H1 (cell line): Measurements from ENCODE around the gene SLC2A5. TPM values are rescaled to one million over a fixed set of nuclear protein-coding genes. Genes with fewer than 3 reads are reported as not detected.
A peak's percentile ranks its signal among the peaks of the same experiment; 100 is the strongest.

ENCODE experiments used
- CTCF ChIA-PET: fragments of 300-600 bp; sonication (Branson Sonifier 250); formaldehyde crosslinking; loops from one replicate; lab custom pipeline; 2021; ENCODE audit not compliant: partially characterized antibody; lab: Charles Lee
- POLR2A ChIA-PET: fragments of 300-600 bp; sonication (Branson Sonifier 250); formaldehyde crosslinking; loops from one replicate; lab custom pipeline; 2021; ENCODE audit warnings: inconsistent platforms; ENCODE audit not compliant: partially characterized antibody; lab: Charles Lee
- DNase-seq, 2 experiments: peaks; one replicate each; pipeline versions ENCODE4 v3.0.0 to v3.0.0-alpha.2; 2010 to 2022; ENCODE audit warnings: low spot score in 2 of 2, low read depth in 1 of 2, mixed read lengths in 1 of 2
- FAIRE-seq: peaks from 2 replicates; lab custom pipeline; 2011; peaks lifted over from hg19 to GRCh38; lab: Jason Lieb, UNC
- H2AFZ ChIP-seq: 2 replicates; pipeline ENCODE4 v1.8.1; 2012; ENCODE audit warnings: low read length, inconsistent platforms
- H2AK5ac ChIP-seq: 2 replicates; pipeline ENCODE4 v1.6.1; 2013; ENCODE audit warnings: low read depth, low read length
- H2BK120ac ChIP-seq: replicated peaks from 2 replicates; pipeline ENCODE3; 2013; ENCODE audit warnings: low read depth, low read length, inconsistent platforms
- H2BK12ac ChIP-seq: 2 replicates; pipeline ENCODE4 v1.6.1; 2013; ENCODE audit warnings: low read depth, low read length
- H2BK15ac ChIP-seq: 2 replicates; pipeline ENCODE4 v1.6.1; 2013; ENCODE audit warnings: low read length
- H2BK20ac ChIP-seq: 2 replicates; pipeline ENCODE4 v1.6.1; 2013; ENCODE audit warnings: low read length
- H2BK5ac ChIP-seq: 2 replicates; pipeline ENCODE4 v1.6.1; 2013; ENCODE audit warnings: low read depth, low read length
- H3K14ac ChIP-seq: 2 replicates; pipeline ENCODE4 v1.6.1; 2013; ENCODE audit warnings: inconsistent platforms; ENCODE audit not compliant: insufficient read length
- H3K18ac ChIP-seq: 2 replicates; pipeline ENCODE4 v1.6.1; 2013; ENCODE audit warnings: low read length; ENCODE audit errors: extremely low read depth
- H3K23ac ChIP-seq: 2 replicates; pipeline ENCODE4 v1.6.1; 2013; ENCODE audit warnings: inconsistent platforms; ENCODE audit not compliant: insufficient read length
- H3K23me2 ChIP-seq: 2 replicates; pipeline ENCODE4 v1.6.1; 2013; ENCODE audit warnings: low read depth, low read length
- H3K27ac ChIP-seq: 2 replicates; pipeline ENCODE4 v1.6.1; 2011; ENCODE audit warnings: low read depth, low read length, inconsistent platforms
- H3K27me3 ChIP-seq, 4 experiments: replicated peaks in 1 of 4; 1 replicate in 1 of 4; 2 replicates in 3 of 4; pipeline versions ENCODE4 v1.6.1 to v1.8.1; 2011 to 2013; ENCODE audit warnings: low read length in 3 of 4, mild to moderate bottlenecking in 3 of 4, inconsistent platforms in 2 of 4, mixed read lengths in 2 of 4, moderate library complexity in 1 of 4; ENCODE audit not compliant: control insufficient read depth in 3 of 4, insufficient read depth in 3 of 4; ENCODE audit errors: extremely low read depth in 1 of 4
- H3K36me3 ChIP-seq, 4 experiments: 2 replicates each; pipeline versions ENCODE4 v1.6.1 to v1.8.1; 2011 to 2013; ENCODE audit warnings: mild to moderate bottlenecking in 4 of 4, low read length in 3 of 4, moderate library complexity in 2 of 4, control low read depth in 1 of 4, inconsistent platforms in 1 of 4; ENCODE audit not compliant: insufficient read depth in 4 of 4, control insufficient read depth in 2 of 4
- H3K4ac ChIP-seq: replicated peaks from 2 replicates; pipeline ENCODE3; 2013; ENCODE audit warnings: low read length, low read depth, mixed read lengths, inconsistent platforms; ENCODE audit not compliant: insufficient read length
- H3K4me1 ChIP-seq, 4 experiments: replicated peaks in 1 of 4; 1 replicate in 1 of 4; 2 replicates in 3 of 4; pipeline versions ENCODE4 v1.6.1 to v1.8.1; 2011 to 2013; ENCODE audit warnings: low read length in 3 of 4, inconsistent platforms in 2 of 4, mixed read lengths in 1 of 4; ENCODE audit not compliant: insufficient read depth in 4 of 4, control insufficient read depth in 3 of 4
- H3K4me2 ChIP-seq, 2 experiments: 2 replicates each; pipeline versions ENCODE4 v1.6.1 to v1.8.1; 2011 to 2013; ENCODE audit warnings: low read depth in 2 of 2, low read length in 2 of 2, control low read depth in 1 of 2, inconsistent platforms in 1 of 2, mild to moderate bottlenecking in 1 of 2; ENCODE audit not compliant: insufficient read depth in 1 of 2
- H3K4me3 ChIP-seq, 4 experiments: fragments of 200-600, 300-600 bp in 1 of 4; sonication (generic), shearing (Covaris generic), sonication (Bioruptor Twin) in 1 of 4; 2 replicates each; pipeline versions ENCODE4 v1.5.1 to v1.8.1; 2011 to 2016; ENCODE audit warnings: low read length in 4 of 4, low read depth in 3 of 4, control low read depth in 2 of 4, inconsistent platforms in 2 of 4, mild to moderate bottlenecking in 2 of 4, mixed read lengths in 1 of 4, moderate library complexity in 1 of 4; ENCODE audit not compliant: insufficient read depth in 2 of 4; ENCODE audit errors: extremely low read depth in 1 of 4
- H3K56ac ChIP-seq: replicated peaks from 2 replicates; pipeline ENCODE3; 2013; ENCODE audit warnings: low read depth, mild to moderate bottlenecking, mixed read lengths, low read length, inconsistent platforms; ENCODE audit not compliant: insufficient read length
- H3K79me1 ChIP-seq: 2 replicates; pipeline ENCODE4 v1.6.1; 2013; ENCODE audit warnings: low read depth, low read length, control low read depth
- H3K79me2 ChIP-seq, 2 experiments: 2 replicates each; pipeline versions ENCODE4 v1.6.1 to v1.8.1; 2012 to 2013; ENCODE audit warnings: low read length in 2 of 2, mild to moderate bottlenecking in 2 of 2, inconsistent platforms in 1 of 2; ENCODE audit not compliant: insufficient read depth in 2 of 2, control insufficient read depth in 1 of 2
- H3K9ac ChIP-seq, 4 experiments: replicated peaks in 1 of 4; 1 replicate in 1 of 4; 2 replicates in 3 of 4; pipeline versions ENCODE4 v1.6.1 to v1.8.1; 2011 to 2013; ENCODE audit warnings: low read depth in 3 of 4, low read length in 3 of 4, control low read depth in 2 of 4, mild to moderate bottlenecking in 2 of 4, moderate library complexity in 2 of 4, inconsistent platforms in 1 of 4; ENCODE audit errors: extremely low read depth in 1 of 4
- H3K9me3 ChIP-seq, 2 experiments: 2 replicates each; pipeline versions ENCODE4 v1.6.1 to v1.8.1; 2012 to 2013; ENCODE audit warnings: mild to moderate bottlenecking in 2 of 2, moderate library complexity in 2 of 2, control low read depth in 1 of 2, inconsistent platforms in 1 of 2, low read depth in 1 of 2, low read length in 1 of 2, mixed read lengths in 1 of 2; ENCODE audit not compliant: insufficient read depth in 2 of 2
- H4K20me1 ChIP-seq, 2 experiments: replicated peaks in 1 of 2; 2 replicates each; pipeline versions ENCODE3 to v1.8.1; 2011 to 2013; ENCODE audit warnings: inconsistent platforms in 2 of 2, low read length in 2 of 2, mild to moderate bottlenecking in 1 of 2; ENCODE audit not compliant: insufficient read depth in 2 of 2, control insufficient read depth in 1 of 2
- H4K5ac ChIP-seq: 2 replicates; pipeline ENCODE4 v1.6.1; 2013; ENCODE audit warnings: low read length, low read depth, mixed read lengths, inconsistent platforms; ENCODE audit not compliant: insufficient read length
- H4K8ac ChIP-seq: 2 replicates; pipeline ENCODE4 v1.8.0; 2013; ENCODE audit warnings: mild to moderate bottlenecking, moderate library complexity, low read length, inconsistent platforms; ENCODE audit not compliant: insufficient read depth; ENCODE audit errors: extremely low read depth
- H4K91ac ChIP-seq: replicated peaks from 2 replicates; pipeline ENCODE3; 2013; ENCODE audit warnings: low read length, mixed read lengths, inconsistent platforms; ENCODE audit not compliant: insufficient read length
- BCL11A ChIP-seq, 2 experiments: IDR thresholded peaks; one replicate each; pipeline ENCODE4 v1.6.1; 2011; ENCODE audit warnings: low read depth in 2 of 2, low read length in 2 of 2, mild to moderate bottlenecking in 2 of 2
- CBX5 ChIP-seq: fragments of 300-800, 300-1000 bp; sonication (generic); IDR thresholded peaks from 2 replicates; pipeline ENCODE4 v1.7.1; 2016; ENCODE audit warnings: antibody characterized with exemption, low read length, low read depth
- CBX8 ChIP-seq: fragments of 300-800, 300-1000 bp; sonication (generic); IDR thresholded peaks from 2 replicates; pipeline ENCODE4 v1.7.1; 2016; ENCODE audit warnings: low read depth, low read length, borderline replicate concordance
- CEBPB ChIP-seq: IDR thresholded peaks from 2 replicates; pipeline ENCODE4 v1.6.1; 2012; ENCODE audit warnings: low read depth, low read length
- JUN ChIP-seq: IDR thresholded peaks from 2 replicates; pipeline ENCODE4 v1.6.1; 2011; ENCODE audit warnings: low read depth, mild to moderate bottlenecking, improper control_type of control experiment, low read length
- KDM1A ChIP-seq: fragments of 200-600, 300-600 bp; sonication (generic); IDR thresholded peaks from 2 replicates; pipeline ENCODE4 v1.7.1; 2016; ENCODE audit warnings: mild to moderate bottlenecking, low read length, borderline replicate concordance
- POLR2A ChIP-seq, 2 experiments: IDR thresholded peaks; 1 replicate in 1 of 2; 2 replicates in 1 of 2; pipeline ENCODE4 v1.6.1; 2011; ENCODE audit warnings: low read depth in 2 of 2, low read length in 2 of 2, mild to moderate bottlenecking in 2 of 2; ENCODE audit errors: control extremely low read depth in 1 of 2
- POU5F1 ChIP-seq: IDR thresholded peaks from 2 replicates; pipeline ENCODE4 v1.6.1; 2011; ENCODE audit warnings: low read depth, mild to moderate bottlenecking, low read length, moderate library complexity
- SAP30 ChIP-seq: fragments of 300-600 bp; sonication (generic); IDR thresholded peaks from 2 replicates; pipeline ENCODE4 v1.7.1; 2012; ENCODE audit warnings: low read length, moderate library complexity, mild to moderate bottlenecking, inconsistent platforms; ENCODE audit not compliant: insufficient read depth, insufficient replicate concordance
- SIRT6 ChIP-seq: IDR thresholded peaks from one replicate; pipeline ENCODE4 v1.7.1; 2012; ENCODE audit warnings: low read length, inconsistent platforms
- SP1 ChIP-seq: IDR thresholded peaks from 2 replicates; pipeline ENCODE4 v1.6.1; 2011; ENCODE audit warnings: low read depth, low read length
- SP2 ChIP-seq: IDR thresholded peaks from 2 replicates; pipeline ENCODE4 v1.6.1; 2012; ENCODE audit warnings: mild to moderate bottlenecking, low read length, inconsistent platforms
- SRF ChIP-seq: IDR thresholded peaks from 2 replicates; pipeline ENCODE4 v1.6.1; 2011; ENCODE audit warnings: mild to moderate bottlenecking, low read depth, low read length, moderate library complexity
- ZNF274 ChIP-seq: IDR thresholded peaks from 2 replicates; pipeline ENCODE4 v1.7.0; 2012; ENCODE audit warnings: low read length, borderline replicate concordance; ENCODE audit errors: extremely low read depth
- WGBS, 2 experiments: shearing (Covaris generic) in 1 of 2; methylation state at CpG; one replicate each; pipeline versions ENCODE4 v1.1.6 to v1.1.7; 2013 to 2015; ENCODE audit warnings: low lambda C conversion rate in 2 of 2, mixed read lengths in 2 of 2, inconsistent platforms in 1 of 2, low coverage in 1 of 2, missing lambda C conversion rate in 1 of 2; ENCODE audit not compliant: insufficient replicate concordance in 2 of 2, insufficient coverage in 1 of 2, insufficient read length in 1 of 2; ENCODE audit errors: extremely low coverage in 1 of 2, missing lambda C conversion rate in 1 of 2; 5-methylcytosine and 5-hydroxymethylcytosine counted together
- polyA plus RNA-seq, 7 experiments: library from polyadenylated mRNA; depleted of rRNA in 3 of 7; stranded (reverse) in 5 of 7; unstranded in 2 of 7; fragments of >200 nt in 5 of 7; fragments of 200-250 nt in 2 of 7; gene quantifications; 1 replicate in 5 of 7; 2 replicates in 1 of 7; 4 replicates in 1 of 7; pipeline versions ENCODE4 v1.2.1 to v1.2.3, GENCODE V29; 2011 to 2013; ENCODE audit warnings: missing spikeins in 2 of 7, mixed read lengths in 2 of 7
- total RNA-seq: library from RNA; stranded (reverse); fragmentation: NEBNext Ultra II Directional; extraction: Animal tissue kit (Norgen Biotek cat#: 25700); gene quantifications from 2 replicates; pipeline ENCODE4 v1.2.1, GENCODE V29; 2021

SLC2A5 gene
- total and polyA plus RNA-seq, 2 of the 8 experiments (the other 6 are each of a cell fraction or from before 2014, with no cell fraction given): 0.12 TPM; not detected in 1

DNA sequence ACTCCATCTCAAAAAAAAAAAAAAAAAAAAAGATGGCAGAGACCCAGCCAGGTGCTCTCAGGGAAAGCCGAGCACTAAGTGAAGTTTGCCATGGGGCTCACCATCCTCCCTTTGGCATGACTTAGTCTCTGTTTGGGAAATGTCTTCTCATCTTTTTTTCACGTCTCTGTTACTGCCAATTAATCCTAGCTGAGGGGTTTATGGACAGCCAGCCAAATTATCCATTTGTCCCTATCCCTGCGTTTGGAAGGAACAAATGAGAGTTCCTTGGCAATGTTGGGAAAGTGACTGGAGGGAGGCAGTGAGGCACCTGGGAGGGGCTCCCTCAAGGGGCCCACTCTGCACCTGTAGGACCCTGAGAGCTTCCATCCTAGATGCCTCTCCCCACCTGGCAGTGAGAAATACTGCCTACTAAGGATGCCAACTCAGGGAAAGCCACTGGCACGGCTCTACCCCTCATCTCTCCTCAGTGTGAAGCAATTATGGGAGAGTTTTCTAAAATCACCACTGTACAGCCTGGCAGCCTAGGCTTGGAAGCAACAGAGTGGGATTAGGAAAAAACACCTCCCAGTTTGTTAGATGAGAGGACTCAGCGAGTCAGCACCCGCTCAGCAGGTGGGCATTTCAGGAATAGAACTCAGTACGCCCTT lies 23.4 kb downstream of the SLC2A5 start:
- H4K8ac ChIP-seq: no peak overlapping the region
- H3K9me3 ChIP-seq: no peaks in the 10 kb centered on the region
- no peak overlapping the region for H4K5ac ChIP-seq
- DNase-seq: no peak
- 89% methylated on average over 6 of the region's 7 CpGs; no CpG with 5 or more reads in 1 of the 2 experiments for WGBS, 2 experiments
- no peak overlapping the region for H2AK5ac ChIP-seq
- ChIA-PET POLR2A (no interaction called here), CTCF (interaction anchor here (0.6 to 1.0 kb wide), 3 partner anchors 32 to 55 kb away, joined by 3 to 4 read pairs (median 3); no protein-coding TSS in a partner anchor)
- no peak overlapping the region for H3K4me3 ChIP-seq
- H2BK20ac ChIP-seq: no peak overlapping the region
- H3K4me2 ChIP-seq: no peak overlapping the region
- H3K79me1 ChIP-seq: no peaks in the 10 kb centered on the region
- H2AFZ ChIP-seq: no peak overlapping the region
- no peak overlapping the region for H3K9ac ChIP-seq
- H4K91ac ChIP-seq: no peak overlapping the region
- H3K23me2 ChIP-seq: no peaks in the 10 kb centered on the region
- H3K27me3 ChIP-seq: no peaks in the 10 kb centered on the region
- H2BK120ac ChIP-seq: no peak overlapping the region
- no peak overlapping the region for H3K56ac ChIP-seq
- H3K36me3 ChIP-seq: no peaks in the 10 kb centered on the region
- FAIRE-seq: no peak
- no peaks in the 10 kb centered on the region for H4K20me1 ChIP-seq
- no peak for TF ChIP-seq ZNF274
- no peak for TF ChIP-seq SAP30
- TF ChIP-seq CBX8: no peak
- no peak for TF ChIP-seq SIRT6
- TF ChIP-seq SP2: no peak
- no peak for TF ChIP-seq SP1
- TF ChIP-seq BCL11A (IDR thresholded peaks at IDR 0.05; ENCODE audit: low read depth in 2 of 2, low read length in 2 of 2): no peak
- TF ChIP-seq POLR2A (IDR thresholded peaks at IDR 0.05; ENCODE audit: control extremely low read depth in 1 of 2, low read depth in 2 of 2, low read length in 2 of 2): no peak
- TF ChIP-seq SRF: no peak
- no peak for TF ChIP-seq KDM1A
- TF ChIP-seq JUN: no peak
- TF ChIP-seq POU5F1: no peak
- no peak for TF ChIP-seq CEBPB
- TF ChIP-seq CBX5: no peak
- TF ChIP-seq, all 59 proteins: peak for 0
- Histone ChIP-seq H3K79me2 (no peaks in the 10 kb centered on the region), H3K27ac (no peak overlapping the region), H3K4ac (no peak overlapping the region), H3K14ac (no peak overlapping the region), H3K23ac (no peak overlapping the region), H2BK12ac (0 out of 2 replicates have a peak overlapping the region, but pooled peaks have one; percentile 17), H3K18ac (no peak overlapping the region), H2BK5ac (no peak overlapping the region), H2BK15ac (no peak overlapping the region), H3K4me1 (no peaks in the 10 kb centered on the region)
